Right hindlimb (tissue), 1 donor: ENCODE measurements around the gene ZNRF1.

ENCODE experiments used
- DNase-seq: peaks from one replicate; pipeline ENCODE4 v3.0.0-alpha.2; 2018

ZNRF1 gene

DNA sequence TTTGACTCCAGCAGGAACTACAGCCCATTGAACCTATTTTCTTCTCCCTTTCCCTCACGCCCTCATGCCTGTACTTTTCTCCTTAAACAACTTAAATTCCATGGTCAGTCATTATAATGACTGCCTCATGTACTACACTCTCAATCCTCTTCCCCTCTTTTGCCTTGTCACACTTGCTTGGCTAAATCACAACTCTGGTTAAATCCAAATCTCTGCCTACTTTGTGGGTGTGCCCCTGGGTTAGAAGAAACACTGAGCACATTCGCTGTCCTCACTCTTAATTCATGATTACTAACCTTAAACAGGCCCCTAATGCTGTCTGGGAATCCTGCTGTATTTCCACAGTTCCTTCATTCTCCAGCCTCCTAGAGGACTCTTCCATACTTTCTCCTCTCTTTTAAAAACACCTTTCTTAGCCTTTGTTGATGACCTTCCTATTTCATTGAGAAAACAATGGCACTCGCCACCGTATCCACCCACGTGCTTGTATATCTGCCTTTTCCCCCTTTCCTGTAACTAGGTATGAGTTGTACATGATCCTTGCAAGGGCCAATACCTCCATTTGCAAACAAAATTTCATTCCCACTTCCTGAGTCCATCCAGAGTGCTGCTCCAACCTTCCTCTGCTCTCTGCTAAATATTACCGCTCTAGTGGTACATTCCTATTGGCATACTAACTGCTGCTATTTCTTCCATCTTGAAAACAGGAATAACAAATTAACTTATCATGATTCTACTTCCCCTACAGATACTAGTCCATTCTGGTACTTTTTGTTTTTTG lies 28.9 kb downstream of the ZNRF1 start:
- DNase-seq: no peak

GRCh38 chr16:75028544-75029135 lies 29.8 kb downstream of the ZNRF1 start:
- DNase-seq: no peak

- DNase-seq: no peak
Measured at GRCh38 chr16:75029854-75030253, 31.0 kb downstream of the ZNRF1 start.

- DNase-seq: no peak
Measured at GRCh38 chr16:75032655-75033054, 33.8 kb downstream of the ZNRF1 start.

- DNase-seq: no peak
Measured at GRCh38 chr16:75035410-75035968, 36.7 kb downstream of the ZNRF1 start.

DNA sequence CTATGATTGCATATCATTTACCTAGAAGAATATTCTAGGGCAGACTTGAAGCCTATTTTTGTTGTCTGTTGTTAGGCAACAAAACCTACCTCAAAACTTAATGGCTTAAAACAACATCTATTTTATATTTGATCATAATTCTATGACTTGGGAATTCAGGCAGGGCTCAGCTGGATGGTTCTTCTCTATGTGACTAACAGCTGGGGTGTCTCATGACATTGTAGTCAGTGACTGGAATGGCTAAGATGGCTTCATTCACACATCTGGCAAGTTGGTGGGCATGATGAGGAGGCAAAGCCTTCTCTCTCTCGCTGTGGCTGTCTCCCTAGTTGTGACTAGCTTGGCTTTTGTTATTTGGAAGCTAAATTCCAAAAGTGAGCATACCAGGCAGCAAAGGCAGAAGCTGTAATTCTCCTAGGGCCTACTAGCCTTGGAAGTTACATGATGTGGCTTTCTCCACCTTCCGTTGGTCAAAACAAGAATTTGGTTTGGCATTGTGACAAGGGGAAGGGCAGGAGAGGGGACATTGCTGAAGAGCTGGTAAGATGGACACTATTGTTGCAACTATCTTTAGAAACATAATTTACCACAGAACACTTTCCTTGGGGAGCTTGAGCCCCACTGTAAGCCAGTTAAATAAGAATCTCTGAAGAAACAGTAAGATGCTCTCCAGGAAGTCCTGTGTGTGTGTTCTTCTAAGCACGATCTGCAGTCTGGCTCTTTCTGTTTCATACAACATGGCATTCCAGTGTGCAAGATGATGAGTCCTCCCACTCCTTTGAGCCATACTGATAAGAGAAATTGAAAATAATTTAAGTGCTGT lies 39.4 kb downstream of the ZNRF1 start:
- DNase-seq: no peak

DNA sequence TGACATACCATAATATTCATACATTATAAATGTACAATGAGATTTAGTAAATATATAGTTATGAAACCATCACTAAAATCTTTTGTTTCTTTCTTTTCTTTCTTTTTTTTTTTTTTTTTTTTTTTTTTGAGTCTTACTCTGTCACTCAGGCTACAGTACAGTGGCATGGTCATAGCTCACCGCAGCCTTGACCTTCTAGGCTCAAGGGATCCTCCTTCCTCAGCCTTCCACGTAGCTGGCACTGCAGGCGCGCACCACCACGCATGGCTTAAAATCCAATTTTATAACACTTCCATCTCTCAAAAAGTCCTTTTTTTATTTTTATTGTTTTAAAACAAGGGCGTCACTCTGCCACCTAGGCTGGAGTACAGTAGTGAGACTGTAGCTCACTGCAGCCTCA lies 41.1 kb downstream of the ZNRF1 start:
- no peak for DNase-seq

GRCh38 chr16:75042426-75043174 lies 43.8 kb downstream of the ZNRF1 start:
- DNase-seq: no peak

- DNase-seq: no peak
Measured at GRCh38 chr16:75043175-75043895, 44.5 kb downstream of the ZNRF1 start.

GRCh38 chr16:75044800-75045361 lies 46.1 kb downstream of the ZNRF1 start:
- peak; percentile 46 for DNase-seq

GRCh38 chr16:75045424-75045823 lies 46.6 kb downstream of the ZNRF1 start:
- DNase-seq: no peak

- DNase-seq: no peak
Measured at GRCh38 chr16:75048054-75048453, 49.2 kb downstream of the ZNRF1 start.

DNA sequence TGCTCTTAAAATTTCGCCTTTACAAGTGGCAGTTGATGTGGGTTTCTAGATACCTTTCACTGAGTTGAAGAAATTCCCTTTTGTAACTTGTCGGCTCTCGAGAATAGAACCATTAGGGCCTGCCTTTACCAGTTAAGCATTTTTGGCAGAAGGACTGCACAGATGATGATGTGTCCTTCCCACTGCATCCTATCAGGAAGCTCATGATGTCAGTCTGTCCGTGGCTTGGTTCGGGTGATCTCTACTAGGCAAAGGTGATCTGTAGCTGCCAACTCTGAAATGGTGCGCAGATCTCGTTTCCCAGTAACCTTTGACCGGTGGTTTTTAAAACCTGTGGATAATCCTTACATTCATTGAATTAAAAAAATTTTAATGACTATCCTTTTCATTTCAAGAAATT lies 49.7 kb downstream of the ZNRF1 start:
- DNase-seq: no peak

GRCh38 chr16:75052481-75053202 lies 53.8 kb downstream of the ZNRF1 start:
- DNase-seq: no peak

GRCh38 chr16:75053791-75054555 lies 55.1 kb downstream of the ZNRF1 start:
- DNase-seq: no peak

- no peak for DNase-seq
Measured at GRCh38 chr16:75054556-75054947, 55.7 kb downstream of the ZNRF1 start.

- DNase-seq: no peak
Measured at GRCh38 chr16:75058806-75059205, 60.0 kb downstream of the ZNRF1 start.

GRCh38 chr16:75059411-75059810 lies 60.6 kb downstream of the ZNRF1 start:
- DNase-seq: no peak

DNA sequence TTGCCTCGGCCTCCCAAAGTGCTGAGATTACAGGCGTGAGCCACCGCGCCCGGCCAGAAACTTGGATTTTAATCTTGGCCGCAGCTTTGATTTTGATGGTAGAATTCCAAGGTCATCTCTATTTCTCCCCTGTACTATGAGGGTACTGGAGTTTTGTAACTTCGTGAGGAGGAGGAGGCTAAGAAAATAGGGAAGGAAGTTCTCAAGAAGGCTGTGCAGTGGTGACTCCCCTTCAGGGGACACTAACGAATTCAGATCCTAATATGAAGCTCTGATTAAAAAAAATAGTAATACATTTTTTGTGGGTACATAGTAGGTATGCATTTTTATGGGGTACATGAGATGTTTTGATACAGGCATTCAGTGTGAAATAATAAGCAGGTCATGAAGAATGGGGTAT lies 61.9 kb downstream of the ZNRF1 start:
- no peak for DNase-seq

- no peak for DNase-seq
Measured at GRCh38 chr16:75061669-75062068, 62.8 kb downstream of the ZNRF1 start.
